DND-41 (cell line): ENCODE results near the gene CDH23.

Experiments
- CTCF ChIP-seq: IDR thresholded peaks from 2 replicates; pipeline ENCODE4 v1.5.1; 2012; ENCODE audit warnings: borderline replicate concordance, low read length, moderate library complexity, mild to moderate bottlenecking; ENCODE audit not compliant: poor library complexity, severe bottlenecking; ENCODE audit errors: extremely low read depth
- EZH2 ChIP-seq: IDR thresholded peaks from 3 replicates; pipeline ENCODE4 v1.6.1; 2012; ENCODE audit warnings: borderline replicate concordance, low read depth, mild to moderate bottlenecking, moderate library complexity, low read length, inconsistent platforms; ENCODE audit not compliant: severe bottlenecking

DNA sequence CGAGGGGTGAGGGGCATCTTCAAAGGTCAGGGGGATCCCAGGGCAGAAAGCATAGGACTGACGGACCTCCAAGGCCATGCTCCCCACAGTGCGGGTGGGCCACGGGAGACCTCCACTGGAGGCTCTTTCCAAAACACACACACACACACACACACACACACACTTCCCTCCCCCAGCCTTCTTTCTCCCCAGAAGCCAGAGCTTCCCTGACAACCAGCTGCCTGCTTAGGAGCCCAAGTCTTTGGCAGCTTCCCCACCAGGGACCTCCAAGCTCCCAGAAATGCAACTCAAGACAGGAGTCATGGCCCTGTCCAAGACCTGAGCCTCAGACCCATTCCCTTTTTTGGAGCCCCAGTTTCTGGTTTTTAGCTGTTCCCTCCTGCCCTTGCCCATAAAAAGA is 323.6 kb downstream of the CDH23 start:
- no peak for TF ChIP-seq CTCF
- TF ChIP-seq EZH2, result no peak
